ENCODE results near the gene SPOCK1.

The SPOCK1 gene

GRCh38 chr5:137290373-137290772, 208.8 kb downstream of the SPOCK1 start:
- DNase-seq = no peak

GRCh38 chr5:137289856-137290255, 209.3 kb downstream of the SPOCK1 start:
- DNase-seq = no peak

GRCh38 chr5:137287569-137287968, 211.6 kb downstream of the SPOCK1 start:
- no peak for DNase-seq

- no peak for DNase-seq
These were observed 213.0 kb downstream of the SPOCK1 start for GRCh38 chr5:137286025-137286610.

- no peak for DNase-seq
These were observed 215.3 kb downstream of the SPOCK1 start for GRCh38 chr5:137283801-137284200.

GRCh38 chr5:137282216-137282615, 216.9 kb downstream of the SPOCK1 start:
- DNase-seq = no peak

GRCh38 chr5:137281201-137281600, 217.9 kb downstream of the SPOCK1 start:
- DNase-seq = no peak

- no peak for DNase-seq
These were observed 218.5 kb downstream of the SPOCK1 start for GRCh38 chr5:137280656-137281055.

- no peak for DNase-seq
These were observed 219.4 kb downstream of the SPOCK1 start for GRCh38 chr5:137279521-137280231.

GRCh38 chr5:137278476-137278875, 220.7 kb downstream of the SPOCK1 start:
- no peak for DNase-seq

- no peak for DNase-seq
These were observed 224.0 kb downstream of the SPOCK1 start for GRCh38 chr5:137275083-137275482.

- no peak for DNase-seq
These were observed 225.6 kb downstream of the SPOCK1 start for GRCh38 chr5:137273511-137273910.

GRCh38 chr5:137272831-137273230, 226.3 kb downstream of the SPOCK1 start:
- DNase-seq = no peak

- DNase-seq = no peak
These were observed 229.2 kb downstream of the SPOCK1 start for GRCh38 chr5:137269946-137270345.

GRCh38 chr5:137269274-137269673, 229.9 kb downstream of the SPOCK1 start:
- no peak for DNase-seq

GRCh38 chr5:137268646-137269045, 230.5 kb downstream of the SPOCK1 start:
- DNase-seq = no peak

- DNase-seq = no peak
These were observed 232.9 kb downstream of the SPOCK1 start for GRCh38 chr5:137266186-137266585.

GRCh38 chr5:137265457-137265856, 233.7 kb downstream of the SPOCK1 start:
- no peak for DNase-seq

- no peak for DNase-seq
These were observed 234.6 kb downstream of the SPOCK1 start for GRCh38 chr5:137264573-137264972.

- no peak for DNase-seq
These were observed 235.1 kb downstream of the SPOCK1 start for GRCh38 chr5:137264041-137264440.

GRCh38 chr5:137263371-137264005, 235.6 kb downstream of the SPOCK1 start:
- no peak for DNase-seq

GRCh38 chr5:137262818-137263217, 236.3 kb downstream of the SPOCK1 start:
- DNase-seq = no peak

GRCh38 chr5:137260820-137261695, 238.1 kb downstream of the SPOCK1 start:
- DNase-seq = no peak

Measured in CD4-positive, alpha-beta T cell treated with Interleukin-12 subunit alpha and Interleukin-12 subunit beta, for 1 hour (primary cell).